Keratinocyte (primary cell): ENCODE results near the gene MSANTD1.

Experiments used
- EZH2 ChIP-seq: IDR thresholded peaks from one replicate; pipeline ENCODE4 v1.6.1; 2012; ENCODE audit warnings: inconsistent platforms, mild to moderate bottlenecking, low read length, moderate library complexity
- TF ChIP-seq, protein P1 (sequence below), 3 experiments: IDR thresholded peaks in 1 of 3; conservative IDR thresholded peaks in 1 of 3; optimal IDR thresholded peaks in 1 of 3; 2 replicates in 2 of 3; 3 replicates in 1 of 3; pipeline versions ENCODE3 to v1.5.1; 2011; ENCODE audit warnings: low read length in 3 of 3, mild to moderate bottlenecking in 3 of 3, moderate library complexity in 2 of 3, control low read depth in 1 of 3, inconsistent platforms in 1 of 3; ENCODE audit not compliant: insufficient read depth in 2 of 3; ENCODE audit errors: extremely low read depth in 1 of 3

DNA sequence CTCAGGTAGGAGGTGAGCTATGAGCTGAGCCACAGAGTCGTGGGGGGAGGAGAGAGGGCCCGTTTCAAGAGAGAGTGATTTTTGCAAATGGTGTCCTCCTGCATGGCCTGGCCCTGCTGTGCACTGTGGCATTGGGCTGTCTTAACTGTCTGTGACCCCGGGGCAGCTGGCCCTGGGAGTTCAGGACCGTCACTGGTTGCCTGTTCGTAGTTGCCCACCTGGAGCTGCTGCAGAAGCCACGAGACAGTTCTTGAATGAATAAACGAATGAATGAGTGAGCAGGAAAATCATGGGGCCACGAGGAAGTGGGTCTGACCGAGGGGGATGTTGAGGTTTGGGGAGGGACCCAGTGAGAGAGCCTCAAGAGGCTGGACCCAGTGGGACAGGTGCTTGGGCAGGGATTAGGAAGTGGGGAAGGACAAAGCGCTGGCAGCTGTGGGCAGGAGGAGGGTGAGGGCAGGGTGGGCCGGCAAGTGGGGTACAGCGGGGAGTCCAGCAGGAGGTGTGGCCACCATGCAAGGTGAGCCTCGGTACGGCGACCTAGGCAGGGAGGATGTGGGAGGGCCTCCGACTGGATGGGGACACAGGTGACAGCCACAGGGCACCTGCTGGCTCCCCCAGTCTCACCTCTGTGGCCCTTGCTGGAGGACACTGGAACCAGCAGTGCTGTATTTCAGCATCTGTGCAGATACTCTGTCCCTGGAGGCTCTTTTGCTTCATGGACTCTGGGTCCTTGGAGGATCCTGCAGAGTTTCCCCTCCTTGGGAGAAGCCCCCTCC is 54.0 kb downstream of the MSANTD1 start:
- TF ChIP-seq, protein P1, sequence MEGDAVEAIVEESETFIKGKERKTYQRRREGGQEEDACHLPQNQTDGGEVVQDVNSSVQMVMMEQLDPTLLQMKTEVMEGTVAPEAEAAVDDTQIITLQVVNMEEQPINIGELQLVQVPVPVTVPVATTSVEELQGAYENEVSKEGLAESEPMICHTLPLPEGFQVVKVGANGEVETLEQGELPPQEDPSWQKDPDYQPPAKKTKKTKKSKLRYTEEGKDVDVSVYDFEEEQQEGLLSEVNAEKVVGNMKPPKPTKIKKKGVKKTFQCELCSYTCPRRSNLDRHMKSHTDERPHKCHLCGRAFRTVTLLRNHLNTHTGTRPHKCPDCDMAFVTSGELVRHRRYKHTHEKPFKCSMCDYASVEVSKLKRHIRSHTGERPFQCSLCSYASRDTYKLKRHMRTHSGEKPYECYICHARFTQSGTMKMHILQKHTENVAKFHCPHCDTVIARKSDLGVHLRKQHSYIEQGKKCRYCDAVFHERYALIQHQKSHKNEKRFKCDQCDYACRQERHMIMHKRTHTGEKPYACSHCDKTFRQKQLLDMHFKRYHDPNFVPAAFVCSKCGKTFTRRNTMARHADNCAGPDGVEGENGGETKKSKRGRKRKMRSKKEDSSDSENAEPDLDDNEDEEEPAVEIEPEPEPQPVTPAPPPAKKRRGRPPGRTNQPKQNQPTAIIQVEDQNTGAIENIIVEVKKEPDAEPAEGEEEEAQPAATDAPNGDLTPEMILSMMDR (optimal IDR thresholded peaks at IDR 0.05 in 1 of 3, IDR thresholded peaks at IDR 0.05 in 1 of 3, conservative IDR thresholded peaks at IDR 0.05 in 1 of 3; ENCODE audit: extremely low read depth in 1 of 3, insufficient read depth in 2 of 3, low read length in 3 of 3): no peak
- TF ChIP-seq EZH2: no peak
